OCI-LY1 (cell line): ENCODE data around the gene TTC9.

Experiments
- CTCF ChIP-seq: fragments of 200-600 bp; sonication (generic), shearing (Covaris generic); IDR thresholded peaks from 2 replicates; pipeline ENCODE4 v1.5.1; 2017; ENCODE audit warnings: mild to moderate bottlenecking, antibody characterized with exemption, low read length, moderate library complexity, mixed read lengths
- EZH2 ChIP-seq: fragments of 200-600 bp; sonication (generic), shearing (Covaris generic); IDR thresholded peaks from 2 replicates; pipeline ENCODE4 v1.8.0; 2017; ENCODE audit warnings: borderline replicate concordance, mixed run types, mild to moderate bottlenecking, antibody characterized with exemption, low read length, moderate library complexity, mixed read lengths

- TF ChIP-seq CTCF (no peak), EZH2 (no peak)
Measured at GRCh38 chr14:70724110-70724509, 82.4 kb downstream of the TTC9 start.
